ENCODE results near the gene VEZT.

DNA sequence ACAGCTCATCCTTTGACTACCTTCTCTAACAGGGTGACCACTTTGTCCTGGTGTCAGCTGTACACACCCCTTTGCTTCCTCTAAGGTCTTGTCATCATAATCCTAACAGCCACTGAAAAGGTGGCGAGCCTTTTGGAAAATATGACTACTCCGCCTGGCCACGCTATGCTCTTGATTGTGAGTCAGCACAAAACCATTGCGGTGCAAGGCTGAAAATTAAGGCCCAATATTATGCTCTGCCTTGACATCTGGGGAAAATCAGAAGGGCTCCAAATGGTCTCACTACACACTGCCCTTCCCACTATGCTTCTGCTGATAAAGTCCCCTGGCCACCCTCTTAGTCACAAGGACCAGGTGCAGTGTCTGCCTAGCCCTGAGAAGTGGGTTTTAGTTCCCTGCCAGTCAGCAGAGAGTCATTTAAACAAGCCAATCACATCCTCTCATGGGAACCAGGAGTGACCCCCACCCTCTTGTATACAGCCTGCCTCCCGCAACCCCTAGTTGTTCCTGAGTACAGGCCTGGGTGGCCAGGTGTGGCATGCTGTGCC lies 34.7 kb upstream of the VEZT start:
- TF ChIP-seq, protein P1, sequence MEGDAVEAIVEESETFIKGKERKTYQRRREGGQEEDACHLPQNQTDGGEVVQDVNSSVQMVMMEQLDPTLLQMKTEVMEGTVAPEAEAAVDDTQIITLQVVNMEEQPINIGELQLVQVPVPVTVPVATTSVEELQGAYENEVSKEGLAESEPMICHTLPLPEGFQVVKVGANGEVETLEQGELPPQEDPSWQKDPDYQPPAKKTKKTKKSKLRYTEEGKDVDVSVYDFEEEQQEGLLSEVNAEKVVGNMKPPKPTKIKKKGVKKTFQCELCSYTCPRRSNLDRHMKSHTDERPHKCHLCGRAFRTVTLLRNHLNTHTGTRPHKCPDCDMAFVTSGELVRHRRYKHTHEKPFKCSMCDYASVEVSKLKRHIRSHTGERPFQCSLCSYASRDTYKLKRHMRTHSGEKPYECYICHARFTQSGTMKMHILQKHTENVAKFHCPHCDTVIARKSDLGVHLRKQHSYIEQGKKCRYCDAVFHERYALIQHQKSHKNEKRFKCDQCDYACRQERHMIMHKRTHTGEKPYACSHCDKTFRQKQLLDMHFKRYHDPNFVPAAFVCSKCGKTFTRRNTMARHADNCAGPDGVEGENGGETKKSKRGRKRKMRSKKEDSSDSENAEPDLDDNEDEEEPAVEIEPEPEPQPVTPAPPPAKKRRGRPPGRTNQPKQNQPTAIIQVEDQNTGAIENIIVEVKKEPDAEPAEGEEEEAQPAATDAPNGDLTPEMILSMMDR (conservative IDR thresholded peaks at IDR 0.05; ENCODE audit: low read depth, low read length) = no peak
- TF ChIP-seq EZH2 (IDR thresholded peaks at IDR 0.05; ENCODE audit: borderline replicate concordance, low read depth, low read length, poor library complexity, severe bottlenecking) = no peak

All from A673 (cell line).